ENCODE data around the gene SLC14A1.

Gene SLC14A1

GRCh38 chr18:45765796-45766195 lies 41.8 kb downstream of the SLC14A1 start:
- no peak for ATAC-seq
- TF ChIP-seq ZFP30 (CRISPR knock-in tag; IDR thresholded peaks at IDR 0.05), result no peak
- no peak for TF ChIP-seq CSDC2 (CRISPR knock-in tag; IDR thresholded peaks at IDR 0.05)
- TF ChIP-seq ZFP3 (CRISPR knock-in tag; IDR thresholded peaks at IDR 0.05), result no peak
- TF ChIP-seq, protein P1, sequence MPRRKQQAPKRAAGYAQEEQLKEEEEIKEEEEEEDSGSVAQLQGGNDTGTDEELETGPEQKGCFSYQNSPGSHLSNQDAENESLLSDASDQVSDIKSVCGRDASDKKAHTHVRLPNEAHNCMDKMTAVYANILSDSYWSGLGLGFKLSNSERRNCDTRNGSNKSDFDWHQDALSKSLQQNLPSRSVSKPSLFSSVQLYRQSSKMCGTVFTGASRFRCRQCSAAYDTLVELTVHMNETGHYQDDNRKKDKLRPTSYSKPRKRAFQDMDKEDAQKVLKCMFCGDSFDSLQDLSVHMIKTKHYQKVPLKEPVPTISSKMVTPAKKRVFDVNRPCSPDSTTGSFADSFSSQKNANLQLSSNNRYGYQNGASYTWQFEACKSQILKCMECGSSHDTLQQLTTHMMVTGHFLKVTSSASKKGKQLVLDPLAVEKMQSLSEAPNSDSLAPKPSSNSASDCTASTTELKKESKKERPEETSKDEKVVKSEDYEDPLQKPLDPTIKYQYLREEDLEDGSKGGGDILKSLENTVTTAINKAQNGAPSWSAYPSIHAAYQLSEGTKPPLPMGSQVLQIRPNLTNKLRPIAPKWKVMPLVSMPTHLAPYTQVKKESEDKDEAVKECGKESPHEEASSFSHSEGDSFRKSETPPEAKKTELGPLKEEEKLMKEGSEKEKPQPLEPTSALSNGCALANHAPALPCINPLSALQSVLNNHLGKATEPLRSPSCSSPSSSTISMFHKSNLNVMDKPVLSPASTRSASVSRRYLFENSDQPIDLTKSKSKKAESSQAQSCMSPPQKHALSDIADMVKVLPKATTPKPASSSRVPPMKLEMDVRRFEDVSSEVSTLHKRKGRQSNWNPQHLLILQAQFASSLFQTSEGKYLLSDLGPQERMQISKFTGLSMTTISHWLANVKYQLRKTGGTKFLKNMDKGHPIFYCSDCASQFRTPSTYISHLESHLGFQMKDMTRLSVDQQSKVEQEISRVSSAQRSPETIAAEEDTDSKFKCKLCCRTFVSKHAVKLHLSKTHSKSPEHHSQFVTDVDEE (CRISPR knock-in tag; IDR thresholded peaks at IDR 0.05), result no peak
- no peak for TF ChIP-seq BACH2 (CRISPR knock-in tag; IDR thresholded peaks at IDR 0.05; ENCODE audit: borderline replicate concordance)
- TF ChIP-seq TOX (CRISPR knock-in tag; IDR thresholded peaks at IDR 0.05; ENCODE audit: borderline replicate concordance), result no peak
- TF ChIP-seq ZNF70 (CRISPR knock-in tag; IDR thresholded peaks at IDR 0.05), result no peak

- no peak for ATAC-seq
- TF ChIP-seq ISL1 (CRISPR knock-in tag; IDR thresholded peaks at IDR 0.05), result no peak
- no peak for TF ChIP-seq TOX (CRISPR knock-in tag; IDR thresholded peaks at IDR 0.05; ENCODE audit: borderline replicate concordance)
- TF ChIP-seq ZFP3 (CRISPR knock-in tag; IDR thresholded peaks at IDR 0.05), result no peak
Observed at GRCh38 chr18:45771587-45772480, 47.9 kb downstream of the SLC14A1 start.

- ATAC-seq, result no peak
- TF ChIP-seq, protein P2, sequence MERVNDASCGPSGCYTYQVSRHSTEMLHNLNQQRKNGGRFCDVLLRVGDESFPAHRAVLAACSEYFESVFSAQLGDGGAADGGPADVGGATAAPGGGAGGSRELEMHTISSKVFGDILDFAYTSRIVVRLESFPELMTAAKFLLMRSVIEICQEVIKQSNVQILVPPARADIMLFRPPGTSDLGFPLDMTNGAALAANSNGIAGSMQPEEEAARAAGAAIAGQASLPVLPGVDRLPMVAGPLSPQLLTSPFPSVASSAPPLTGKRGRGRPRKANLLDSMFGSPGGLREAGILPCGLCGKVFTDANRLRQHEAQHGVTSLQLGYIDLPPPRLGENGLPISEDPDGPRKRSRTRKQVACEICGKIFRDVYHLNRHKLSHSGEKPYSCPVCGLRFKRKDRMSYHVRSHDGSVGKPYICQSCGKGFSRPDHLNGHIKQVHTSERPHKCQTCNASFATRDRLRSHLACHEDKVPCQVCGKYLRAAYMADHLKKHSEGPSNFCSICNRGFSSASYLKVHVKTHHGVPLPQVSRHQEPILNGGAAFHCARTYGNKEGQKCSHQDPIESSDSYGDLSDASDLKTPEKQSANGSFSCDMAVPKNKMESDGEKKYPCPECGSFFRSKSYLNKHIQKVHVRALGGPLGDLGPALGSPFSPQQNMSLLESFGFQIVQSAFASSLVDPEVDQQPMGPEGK (CRISPR knock-in tag; IDR thresholded peaks at IDR 0.05; ENCODE audit: borderline replicate concordance), result no peak
- no peak for TF ChIP-seq ZFP30 (CRISPR knock-in tag; IDR thresholded peaks at IDR 0.05)
- TF ChIP-seq, protein P3, sequence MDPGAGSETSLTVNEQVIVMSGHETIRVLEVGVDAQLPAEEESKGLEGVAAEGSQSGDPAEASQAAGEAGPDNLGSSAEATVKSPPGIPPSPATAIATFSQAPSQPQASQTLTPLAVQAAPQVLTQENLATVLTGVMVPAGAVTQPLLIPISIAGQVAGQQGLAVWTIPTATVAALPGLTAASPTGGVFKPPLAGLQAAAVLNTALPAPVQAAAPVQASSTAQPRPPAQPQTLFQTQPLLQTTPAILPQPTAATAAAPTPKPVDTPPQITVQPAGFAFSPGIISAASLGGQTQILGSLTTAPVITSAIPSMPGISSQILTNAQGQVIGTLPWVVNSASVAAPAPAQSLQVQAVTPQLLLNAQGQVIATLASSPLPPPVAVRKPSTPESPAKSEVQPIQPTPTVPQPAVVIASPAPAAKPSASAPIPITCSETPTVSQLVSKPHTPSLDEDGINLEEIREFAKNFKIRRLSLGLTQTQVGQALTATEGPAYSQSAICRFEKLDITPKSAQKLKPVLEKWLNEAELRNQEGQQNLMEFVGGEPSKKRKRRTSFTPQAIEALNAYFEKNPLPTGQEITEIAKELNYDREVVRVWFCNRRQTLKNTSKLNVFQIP (CRISPR knock-in tag; IDR thresholded peaks at IDR 0.05; ENCODE audit: borderline replicate concordance, low read depth), result no peak
- no peak for TF ChIP-seq ESRRG (CRISPR knock-in tag; IDR thresholded peaks at IDR 0.05)
- no peak for TF ChIP-seq ARNTL (CRISPR knock-in tag; IDR thresholded peaks at IDR 0.05; ENCODE audit: borderline replicate concordance, low read depth)
- no peak for TF ChIP-seq CSDC2 (CRISPR knock-in tag; IDR thresholded peaks at IDR 0.05)
- no peak for TF ChIP-seq ZC3H10 (CRISPR knock-in tag; IDR thresholded peaks at IDR 0.05)
- TF ChIP-seq ZFP3 (CRISPR knock-in tag; IDR thresholded peaks at IDR 0.05), result no peak
- no peak for TF ChIP-seq GLIS3 (CRISPR knock-in tag; IDR thresholded peaks at IDR 0.05)
- no peak for TF ChIP-seq ZNF70 (CRISPR knock-in tag; IDR thresholded peaks at IDR 0.05)
- no peak for TF ChIP-seq SNAI2 (CRISPR knock-in tag; IDR thresholded peaks at IDR 0.05)
Observed at GRCh38 chr18:45774065-45774521, 50.1 kb downstream of the SLC14A1 start.

DNA sequence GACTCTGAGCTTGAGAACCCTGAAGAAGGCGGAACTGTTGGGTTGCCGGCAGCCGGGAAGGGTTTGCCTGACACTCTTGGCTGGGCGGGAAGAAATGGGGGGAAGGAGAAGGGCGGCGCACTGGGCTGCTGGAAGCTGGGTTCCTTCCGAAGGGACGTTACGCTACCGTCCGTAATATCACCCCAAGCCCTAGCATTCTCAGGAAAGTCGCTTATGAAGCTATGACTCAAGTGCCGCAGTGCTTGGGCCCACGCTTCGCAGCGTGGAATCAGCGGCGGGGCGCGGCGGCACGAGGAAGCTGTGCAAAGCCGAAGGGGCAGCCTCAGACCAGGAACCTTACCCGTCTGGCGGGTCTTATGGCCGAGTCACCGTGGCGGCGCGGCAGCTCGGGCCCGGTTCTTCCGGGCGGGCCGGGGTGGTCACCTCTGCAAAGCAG lies 51.3 kb downstream of the SLC14A1 start:
- ATAC-seq, result no peak

More for the DNA sequence above, 51.3 kb downstream of the SLC14A1 start:
- TF ChIP-seq ZNF70 (CRISPR knock-in tag; IDR thresholded peaks at IDR 0.05) (no peak), BACH2 (CRISPR knock-in tag; IDR thresholded peaks at IDR 0.05; ENCODE audit: borderline replicate concordance) (no peak), CREB5 (CRISPR knock-in tag; IDR thresholded peaks at IDR 0.05; ENCODE audit: low read depth) (no peak), ZFP3 (CRISPR knock-in tag; IDR thresholded peaks at IDR 0.05) (no peak), ZC3H10 (CRISPR knock-in tag; IDR thresholded peaks at IDR 0.05) (no peak), PPARA (CRISPR knock-in tag; IDR thresholded peaks at IDR 0.05; ENCODE audit: borderline replicate concordance) (no peak), OSR1 (CRISPR knock-in tag; IDR thresholded peaks at IDR 0.05) (no peak), ZNF8 (CRISPR knock-in tag; IDR thresholded peaks at IDR 0.05) (no peak), RARB (CRISPR knock-in tag; IDR thresholded peaks at IDR 0.05) (no peak)
- TF ChIP-seq, protein P1 (CRISPR knock-in tag; IDR thresholded peaks at IDR 0.05), result no peak
